ENCODE results near the gene SELENOW.
A peak's percentile ranks its signal among the peaks of the same experiment; 100 is the strongest.
"Not testable (repeated sequence)": the region's sequence is repeated elsewhere in the genome, so short reads cannot be mapped to it uniquely, and the experiment has no call there.

Gene SELENOW

GRCh38 chr19:47779524-47780214 lies 1.2 kb downstream of the SELENOW start:
- peak overlapping the region; percentile 96; the same call in 1 of the 2 replicates for H3K9ac ChIP-seq
- peak overlapping the region; percentile 80 for H3K4me3 ChIP-seq
- H4K20me1 ChIP-seq, result peaks cover 7% of the 10 kb centered on the region; the same call in 1 of the 2 replicates
- H3K36me3 ChIP-seq, result peaks cover 41% of the 10 kb centered on the region
- no peak overlapping the region for H3K27ac ChIP-seq
- peaks cover 24% of the 10 kb centered on the region for H3K4me1 ChIP-seq
- TF ChIP-seq Cebpa-rat (IDR thresholded peaks at IDR 0.05), result no peak
- H3K9me3 ChIP-seq, result no peaks in the 10 kb centered on the region
- peak overlapping the region; percentile 97 for H3K4me2 ChIP-seq
- H3K27me3 ChIP-seq, result no peaks in the 10 kb centered on the region

GRCh38 chr19:47780215-47780551 lies 1.7 kb downstream of the SELENOW start:
- no peak for TF ChIP-seq Cebpa-rat (IDR thresholded peaks at IDR 0.05)
- H3K36me3 ChIP-seq, result peaks cover 47% of the 10 kb centered on the region
- H3K9me3 ChIP-seq, result no peaks in the 10 kb centered on the region
- H3K9ac ChIP-seq, result no peak overlapping the region
- no peak overlapping the region for H3K27ac ChIP-seq
- peak overlapping the region; percentile 97 for H3K4me2 ChIP-seq
- H3K27me3 ChIP-seq, result no peaks in the 10 kb centered on the region
- peaks cover 7% of the 10 kb centered on the region; the same call in 1 of the 2 replicates for H4K20me1 ChIP-seq
- H3K4me1 ChIP-seq, result peaks cover 24% of the 10 kb centered on the region
- no peak overlapping the region for H3K4me3 ChIP-seq

DNA sequence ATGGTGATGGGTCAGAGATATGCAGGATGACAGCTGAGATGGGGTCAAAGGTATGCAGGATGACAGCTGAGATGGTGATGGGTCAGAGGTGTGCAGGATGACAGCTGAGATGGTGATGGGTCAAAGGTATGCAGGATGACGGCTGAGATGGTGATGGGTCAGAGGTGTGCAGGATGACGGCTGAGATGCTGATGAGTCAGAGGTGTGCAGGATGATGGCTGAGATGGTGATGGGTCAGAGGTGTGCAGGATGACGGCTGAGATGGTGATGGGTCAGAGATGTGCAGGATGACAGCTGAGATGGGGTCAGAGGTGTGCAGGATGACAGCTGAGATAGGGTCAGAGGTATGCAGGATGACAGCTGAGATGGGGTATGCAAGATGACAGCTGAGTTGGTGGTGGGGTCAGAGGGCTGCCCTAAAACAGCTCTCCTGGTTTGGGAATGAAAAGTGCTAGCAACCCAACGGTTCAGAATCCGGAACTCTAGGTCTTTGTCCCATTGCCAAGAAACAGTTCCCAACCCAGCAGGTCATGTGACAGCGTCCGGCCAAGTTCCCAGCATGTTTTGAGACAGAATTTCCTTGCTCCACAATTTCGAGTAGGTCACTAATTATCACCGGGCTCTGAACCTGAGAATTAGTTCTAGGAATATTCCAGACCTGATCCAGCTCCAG lies 3.2 kb downstream of the SELENOW start:
- Histone ChIP-seq H3K9me3 (no peaks in the 10 kb centered on the region), H3K27me3 (no peaks in the 10 kb centered on the region), H3K4me1 (peaks cover 24% of the 10 kb centered on the region), H3K36me3 (peaks cover 62% of the 10 kb centered on the region), H3K4me3 (no peak overlapping the region), H3K27ac (no peak overlapping the region), H3K4me2 (no peak overlapping the region), H4K20me1 (peaks cover 7% of the 10 kb centered on the region; the same call in 1 of the 2 replicates), H3K9ac (no peak overlapping the region)
- no peak for TF ChIP-seq Cebpa-rat (IDR thresholded peaks at IDR 0.05)

GRCh38 chr19:47786566-47786965 lies 8.1 kb downstream of the SELENOW start:
- no peaks in the 10 kb centered on the region for H3K4me1 ChIP-seq
- no peak overlapping the region for H3K4me2 ChIP-seq
- H3K9me3 ChIP-seq, result no peaks in the 10 kb centered on the region
- no peaks in the 10 kb centered on the region for H3K27me3 ChIP-seq
- no peak overlapping the region for H3K4me3 ChIP-seq
- H3K27ac ChIP-seq, result no peak overlapping the region
- peaks cover 57% of the 10 kb centered on the region for H3K36me3 ChIP-seq
- no peak overlapping the region for H3K9ac ChIP-seq
- H4K20me1 ChIP-seq, result no peaks in the 10 kb centered on the region; the same call in 1 of the 2 replicates
- no peak for TF ChIP-seq Cebpa-rat (IDR thresholded peaks at IDR 0.05)

GRCh38 chr19:47787307-47787706 lies 8.8 kb downstream of the SELENOW start:
- H3K4me2 ChIP-seq, H3K4me1 ChIP-seq, H3K4me3 ChIP-seq, H4K20me1 ChIP-seq, H3K27ac ChIP-seq, H3K9ac ChIP-seq, H3K9me3 ChIP-seq, H3K27me3 ChIP-seq: not testable (repeated sequence)
- peaks cover 50% of the 10 kb centered on the region for H3K36me3 ChIP-seq

DNA sequence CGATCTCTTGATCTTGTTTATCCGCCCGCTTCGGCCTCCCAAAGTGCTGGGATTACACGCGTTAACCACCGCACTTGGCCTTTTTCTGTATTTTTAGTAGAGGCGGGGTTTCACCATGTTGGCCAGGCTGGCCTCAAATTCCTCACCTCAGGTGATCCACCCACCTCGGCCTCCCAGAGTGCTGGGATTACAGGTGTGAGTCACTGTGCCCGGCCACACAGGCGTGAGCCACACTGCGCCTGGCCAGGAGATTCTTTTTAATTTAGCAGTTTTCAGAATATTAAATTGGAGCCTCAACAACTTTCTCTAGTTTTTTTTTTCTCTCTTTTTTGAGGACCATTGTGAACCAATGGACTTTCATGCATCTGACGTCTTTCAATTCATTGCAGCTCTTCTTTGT lies 11.3 kb downstream of the SELENOW start:
- not testable (repeated sequence) for H3K4me2 ChIP-seq, H3K4me1 ChIP-seq, H4K20me1 ChIP-seq

GRCh38 chr19:47790398-47790814 lies 11.9 kb downstream of the SELENOW start:
- peaks cover 10% of the 10 kb centered on the region for H3K9me3 ChIP-seq
- H3K4me3 ChIP-seq, result no peak overlapping the region
- no peak overlapping the region for H3K4me2 ChIP-seq
- H3K36me3 ChIP-seq, result peaks cover 19% of the 10 kb centered on the region
- no peaks in the 10 kb centered on the region for H3K27me3 ChIP-seq
- H3K27ac ChIP-seq, result no peak overlapping the region
- no peaks in the 10 kb centered on the region for H3K4me1 ChIP-seq
- H4K20me1 ChIP-seq, result no peaks in the 10 kb centered on the region
- TF ChIP-seq Cebpa-rat (IDR thresholded peaks at IDR 0.05), result no peak
- H3K9ac ChIP-seq, result no peak overlapping the region

More for the DNA sequence above, 11.3 kb downstream of the SELENOW start:
- not testable (repeated sequence) for H3K9ac ChIP-seq, H3K9me3 ChIP-seq, H3K4me3 ChIP-seq, H3K27ac ChIP-seq, H3K27me3 ChIP-seq
- H3K36me3 ChIP-seq, result peaks cover 25% of the 10 kb centered on the region

- no peaks in the 10 kb centered on the region for H3K36me3 ChIP-seq
These were observed 14.1 kb downstream of the SELENOW start for GRCh38 chr19:47792616-47793015.

GRCh38 chr19:47794526-47794925 lies 16.0 kb downstream of the SELENOW start:
- no peak for TF ChIP-seq Cebpa-rat (IDR thresholded peaks at IDR 0.05)
- Histone ChIP-seq H3K4me2 (no peak overlapping the region), H3K9ac (no peak overlapping the region), H3K4me1 (no peaks in the 10 kb centered on the region), H3K9me3 (peaks cover 10% of the 10 kb centered on the region), H3K36me3 (no peaks in the 10 kb centered on the region), H3K27ac (no peak overlapping the region), H3K4me3 (no peak overlapping the region), H3K27me3 (no peaks in the 10 kb centered on the region), H4K20me1 (no peaks in the 10 kb centered on the region)

More at GRCh38 chr19:47792616-47793015, 14.1 kb downstream of the SELENOW start:
- Histone ChIP-seq H3K4me2 (no peak overlapping the region), H4K20me1 (no peaks in the 10 kb centered on the region), H3K9me3 (peaks cover 10% of the 10 kb centered on the region), H3K9ac (no peak overlapping the region), H3K4me1 (no peaks in the 10 kb centered on the region), H3K27me3 (no peaks in the 10 kb centered on the region), H3K4me3 (no peak overlapping the region), H3K27ac (no peak overlapping the region)
- no peak for TF ChIP-seq Cebpa-rat (IDR thresholded peaks at IDR 0.05)

DNA sequence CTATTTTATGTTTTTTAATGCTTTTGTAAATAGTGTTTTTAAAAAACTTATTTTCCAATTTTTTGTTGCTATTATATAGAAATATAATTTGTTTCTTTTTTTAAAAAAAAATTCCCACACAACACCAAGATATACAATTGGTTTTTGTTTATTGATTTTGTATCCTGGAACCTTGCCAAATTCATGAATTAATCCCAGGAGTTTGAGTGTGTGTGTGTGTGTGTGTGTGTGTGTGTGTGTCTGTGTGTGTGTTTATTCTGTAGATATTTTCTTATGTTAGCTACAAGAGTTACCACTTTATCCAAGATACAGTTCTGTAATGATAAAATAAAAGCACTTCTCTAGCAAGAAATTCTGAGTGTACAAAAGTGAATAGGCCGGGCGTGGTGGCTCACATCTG lies 18.3 kb downstream of the SELENOW start:
- H3K4me1 ChIP-seq, result no peaks in the 10 kb centered on the region

More for the DNA sequence above, 18.3 kb downstream of the SELENOW start:
- no peaks in the 10 kb centered on the region for H4K20me1 ChIP-seq
- H3K36me3 ChIP-seq, result no peaks in the 10 kb centered on the region
- H3K4me2 ChIP-seq, result no peak overlapping the region
- no peak for TF ChIP-seq Cebpa-rat (IDR thresholded peaks at IDR 0.05)
- no peak overlapping the region for H3K27ac ChIP-seq
- H3K9ac ChIP-seq, result no peak overlapping the region
- H3K4me3 ChIP-seq, result no peak overlapping the region
- peaks cover 17% of the 10 kb centered on the region for H3K9me3 ChIP-seq
- H3K27me3 ChIP-seq, result no peaks in the 10 kb centered on the region
